Spleen (tissue), 11 donors: ENCODE results near the gene FNDC7. TPM values are rescaled to one million over a fixed set of nuclear protein-coding genes. Genes with fewer than 3 reads are reported as not detected.

Source experiments
- DNase-seq: peaks from one replicate; pipeline ENCODE4 v3.0.0-alpha.2; 2020
- H3K27ac ChIP-seq, 8 donors: fragments of 200-600 bp; sonication (generic) in 7 of 8; 1 replicate in 4 of 8; 2 replicates in 4 of 8; pipeline versions ENCODE4 v1.5.0 to v1.8.0; 2016 to 2021; ENCODE audit warnings: inconsistent platforms in 4 of 8, mild to moderate bottlenecking in 4 of 8, moderate library complexity in 1 of 8
- H3K27me3 ChIP-seq, 7 donors: fragments of 200-600 bp; sonication (generic) in 6 of 7; replicated peaks in 1 of 7; 1 replicate in 4 of 7; 2 replicates in 3 of 7; pipeline versions ENCODE4 v1.5.0 to v1.8.0; 2016 to 2021; ENCODE audit warnings: inconsistent platforms in 3 of 7, mild to moderate bottlenecking in 1 of 7
- H3K36me3 ChIP-seq, 6 donors: fragments of 200-600 bp; sonication (generic) in 5 of 6; 1 replicate in 4 of 6; 2 replicates in 2 of 6; pipeline versions ENCODE4 v1.5.0 to v1.8.0; 2016 to 2021; ENCODE audit warnings: inconsistent platforms in 2 of 6
- H3K4me1 ChIP-seq, 6 donors: fragments of 200-600 bp; sonication (generic) in 5 of 6; 1 replicate in 3 of 6; 2 replicates in 3 of 6; pipeline versions ENCODE4 v1.5.0 to v1.8.0; 2016 to 2021; ENCODE audit warnings: inconsistent platforms in 3 of 6
- H3K4me3 ChIP-seq, 8 donors: fragments of 200-600 bp; sonication (generic) in 7 of 8; 1 replicate in 4 of 8; 2 replicates in 4 of 8; pipeline versions ENCODE4 v1.5.0 to v1.8.0; 2016 to 2021; ENCODE audit warnings: inconsistent platforms in 4 of 8, mild to moderate bottlenecking in 4 of 8, moderate library complexity in 2 of 8
- H3K9me3 ChIP-seq, 8 donors: fragments of 200-600 bp; sonication (generic) in 7 of 8; 1 replicate in 4 of 8; 2 replicates in 4 of 8; pipeline versions ENCODE4 v1.5.0 to v1.8.0; 2016 to 2021; ENCODE audit warnings: inconsistent platforms in 4 of 8
- POLR2A ChIP-seq, 3 donors: fragments of 450-650 bp; IDR thresholded peaks; one replicate each; pipeline ENCODE4 v1.5.1; 2017; ENCODE audit warnings: antibody characterized with exemption in 3 of 3, mild to moderate bottlenecking in 1 of 3
- POLR2AphosphoS5 ChIP-seq, 3 donors: sonication (generic); formaldehyde crosslinking; IDR thresholded peaks; one replicate each; pipeline ENCODE4 v1.5.1; 2017; ENCODE audit warnings: antibody characterized with exemption in 3 of 3
- WGBS, 5 donors: extraction: QIAGEN DNeasy Blood & Tissue Kit in 3 of 5; methylation state at CpG; one replicate each; pipeline versions ENCODE4 v1.1.5 to v1.1.7; 2013 to 2018; 5-methylcytosine and 5-hydroxymethylcytosine counted together
- intact Hi-C: fragments of 100-400 bp; cut with DNase I; formaldehyde crosslinking; loops from one replicate; pipeline ENCODE4 v1.15.0; 2023; ENCODE audit warnings: low total_unique reads
- polyA plus RNA-seq, 3 donors: library from polyadenylated mRNA; stranded (reverse); fragments of 200-250 nt; gene quantifications; one replicate each; pipeline ENCODE4 v1.2.1, GENCODE V29; 2013
- total RNA-seq, 7 donors: library from RNA; depleted of rRNA in 3 of 7; stranded (reverse); fragments of >200 nt in 3 of 7; fragmentation: NEBNext Ultra II Directional in 4 of 7; extraction: Animal tissue kit (Norgen Biotek cat#: 25700) in 4 of 7; gene quantifications; one replicate each; pipeline versions ENCODE4 v1.1.0 to v1.2.1, GENCODE V29; 2016 to 2021
- TF ChIP-seq, protein P1 (sequence below), 11 experiments: fragments of 200-600 bp in 7 of 11; fragments of 450-650 bp in 4 of 11; sonication (generic) in 4 of 11; IDR thresholded peaks in 8 of 11; conservative IDR thresholded peaks in 3 of 11; 1 replicate in 7 of 11; 2 replicates in 4 of 11; pipeline versions ENCODE4 v1.4.0 to v1.8.0; 2016 to 2021; ENCODE audit warnings: antibody characterized with exemption in 11 of 11, inconsistent platforms in 4 of 11, mild to moderate bottlenecking in 1 of 11
- donor health status: healthy with polysubstance abuse.
- donor health status: DM: no; HTN: no; CAD: no; lungs with moderate emphysema.
- donor health status: DM: no; HTN: no; CAD: no.
- donor health status: Bipolar disorder and iron deficiency.
- donor health status: healthy.
- donor health status: DM: no; HTN: no; CAD: no.
- donor health status: DM: yes; HTN: yes; CAD: no.

FNDC7 gene
- total and polyA plus RNA-seq, 10 donors = 0.04 to 0.98 (median 0.37) TPM; not detected in 6

DNA sequence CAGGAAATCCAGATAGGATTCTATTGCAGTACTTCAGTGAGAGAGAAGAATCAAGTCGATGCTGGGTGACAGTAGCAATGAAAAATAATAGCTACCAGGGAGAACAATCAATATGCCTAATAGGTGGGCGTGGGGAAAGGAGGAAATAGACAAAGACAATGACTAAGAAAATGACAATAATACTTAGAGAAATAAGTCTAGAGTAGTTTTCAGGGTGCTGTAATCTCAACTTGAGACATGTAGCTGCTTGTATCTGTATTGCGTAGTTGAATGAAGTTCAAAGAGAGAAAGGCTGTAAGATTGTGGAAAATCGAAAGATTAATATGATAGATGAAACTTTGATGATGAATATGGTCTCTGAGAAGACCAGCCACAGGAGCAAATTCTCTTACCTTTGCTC is 36.4 kb downstream of the FNDC7 start:
- WGBS, 5 donors = 84 to 90% (median 86%) methylated on average over 4 of the region's 4 CpGs
- H3K4me3 ChIP-seq = no peak overlapping the region

DNA sequence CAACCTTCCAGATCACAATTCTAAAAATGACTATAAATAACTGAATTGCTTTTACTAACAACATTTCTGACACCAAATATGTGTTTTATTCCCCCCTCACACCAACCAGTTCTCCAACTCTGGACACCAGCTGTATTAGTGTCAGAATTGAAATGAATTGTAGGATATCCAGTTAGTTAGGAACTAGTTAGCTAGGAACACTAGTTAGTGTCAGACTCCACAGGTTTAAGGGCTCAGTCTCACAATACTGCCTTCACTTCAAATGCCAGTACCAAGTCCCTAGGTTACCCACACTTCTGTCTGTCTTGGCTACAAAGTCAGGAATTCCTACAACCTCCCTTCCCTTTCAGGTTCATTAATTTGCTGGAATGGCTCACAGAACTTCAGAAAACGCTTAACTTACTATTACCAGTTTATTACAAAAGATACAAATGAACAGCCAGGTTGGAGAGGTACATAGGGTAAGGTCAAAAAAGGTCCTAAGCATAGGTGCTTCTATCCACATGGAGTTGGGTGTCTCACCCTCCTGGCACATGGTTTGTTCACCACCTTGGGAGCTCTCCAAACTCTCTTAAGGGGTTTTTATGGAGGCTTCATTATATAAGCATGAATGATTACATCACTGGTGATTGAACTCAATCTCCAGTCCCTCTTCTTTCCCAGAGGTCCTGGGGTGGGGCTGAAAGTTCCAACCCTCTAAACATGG is 37.9 kb downstream of the FNDC7 start:
- DNase-seq = no peak
- intact Hi-C loops = no loop called here
- Histone ChIP-seq H3K36me3 (peaks cover 4 to 53% (median 22%) of the 10 kb centered on the region in 6 donors), H3K9me3 (no peaks in the 10 kb centered on the region), H3K4me3 (no peak overlapping the region), H3K27me3 (no peaks in the 10 kb centered on the region), H3K4me1 (peaks cover 6 to 66% (median 37%) of the 10 kb centered on the region in 6 donors), H3K27ac (no peak overlapping the region)
- TF ChIP-seq POLR2AphosphoS5 (IDR thresholded peaks at IDR 0.05) = no peak
- no peak for TF ChIP-seq POLR2A (IDR thresholded peaks at IDR 0.05)
- TF ChIP-seq, protein P1, sequence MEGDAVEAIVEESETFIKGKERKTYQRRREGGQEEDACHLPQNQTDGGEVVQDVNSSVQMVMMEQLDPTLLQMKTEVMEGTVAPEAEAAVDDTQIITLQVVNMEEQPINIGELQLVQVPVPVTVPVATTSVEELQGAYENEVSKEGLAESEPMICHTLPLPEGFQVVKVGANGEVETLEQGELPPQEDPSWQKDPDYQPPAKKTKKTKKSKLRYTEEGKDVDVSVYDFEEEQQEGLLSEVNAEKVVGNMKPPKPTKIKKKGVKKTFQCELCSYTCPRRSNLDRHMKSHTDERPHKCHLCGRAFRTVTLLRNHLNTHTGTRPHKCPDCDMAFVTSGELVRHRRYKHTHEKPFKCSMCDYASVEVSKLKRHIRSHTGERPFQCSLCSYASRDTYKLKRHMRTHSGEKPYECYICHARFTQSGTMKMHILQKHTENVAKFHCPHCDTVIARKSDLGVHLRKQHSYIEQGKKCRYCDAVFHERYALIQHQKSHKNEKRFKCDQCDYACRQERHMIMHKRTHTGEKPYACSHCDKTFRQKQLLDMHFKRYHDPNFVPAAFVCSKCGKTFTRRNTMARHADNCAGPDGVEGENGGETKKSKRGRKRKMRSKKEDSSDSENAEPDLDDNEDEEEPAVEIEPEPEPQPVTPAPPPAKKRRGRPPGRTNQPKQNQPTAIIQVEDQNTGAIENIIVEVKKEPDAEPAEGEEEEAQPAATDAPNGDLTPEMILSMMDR (IDR thresholded peaks at IDR 0.05 in 8 of 11, conservative IDR thresholded peaks at IDR 0.05 in 3 of 11) = no peak
- WGBS, 5 donors = 90 to 100% (median 97%) methylated on average over 1 of the region's 1 CpG

More for the DNA sequence above, 36.4 kb downstream of the FNDC7 start:
- H3K27ac ChIP-seq = no peak overlapping the region
- no peaks in the 10 kb centered on the region for H3K27me3 ChIP-seq
- DNase-seq = no peak
- TF ChIP-seq POLR2AphosphoS5 (IDR thresholded peaks at IDR 0.05) (no peak), POLR2A (IDR thresholded peaks at IDR 0.05) (no peak)
- TF ChIP-seq, protein P1 (IDR thresholded peaks at IDR 0.05 in 8 of 11, conservative IDR thresholded peaks at IDR 0.05 in 3 of 11) = no peak
- intact Hi-C loops = loop anchor here (10.0 kb wide), 1 partner anchor 54 kb away; the partner anchor contains the start of gene PRPF38B
- H3K36me3 ChIP-seq = peaks cover 1 to 39% (median 10%) of the 10 kb centered on the region in 6 donors
- H3K9me3 ChIP-seq = no peaks in the 10 kb centered on the region
- peaks cover 6 to 66% (median 37%) of the 10 kb centered on the region in 6 donors for H3K4me1 ChIP-seq

DNA sequence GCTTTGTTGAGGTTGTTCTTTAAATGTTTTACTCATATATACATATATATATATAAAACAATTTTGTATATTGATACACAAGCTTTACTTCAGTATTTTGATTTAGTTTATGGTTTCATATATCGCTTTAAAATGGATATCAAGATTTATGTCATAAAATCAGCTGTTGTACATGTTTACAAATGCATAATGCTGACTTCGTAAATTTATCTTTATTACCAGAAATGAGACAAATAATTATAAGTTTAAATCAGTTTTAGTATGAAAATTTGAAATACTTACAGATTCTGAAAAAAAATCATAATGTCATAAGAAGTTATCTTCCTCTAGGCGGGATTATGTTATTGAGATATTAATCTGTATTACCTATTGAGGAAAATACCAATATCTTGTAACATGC is 40.7 kb downstream of the FNDC7 start:
- no peaks in the 10 kb centered on the region for H3K9me3 ChIP-seq
- intact Hi-C loops = no loop called here
- no peak overlapping the region for H3K27ac ChIP-seq
- H3K4me3 ChIP-seq = no peak overlapping the region
- peaks cover 0 to 47% (median 21%) of the 10 kb centered on the region in 6 donors for H3K4me1 ChIP-seq
- peaks cover 4 to 81% (median 33%) of the 10 kb centered on the region in 6 donors for H3K36me3 ChIP-seq
- 79 to 96% (median 81%) methylated on average over 3 of the region's 3 CpGs for WGBS, 5 donors
- no peak for DNase-seq
- no peaks in the 10 kb centered on the region for H3K27me3 ChIP-seq
- TF ChIP-seq POLR2AphosphoS5 (IDR thresholded peaks at IDR 0.05) = no peak
- no peak for TF ChIP-seq POLR2A (IDR thresholded peaks at IDR 0.05)
- TF ChIP-seq, protein P1 (IDR thresholded peaks at IDR 0.05 in 8 of 11, conservative IDR thresholded peaks at IDR 0.05 in 3 of 11) = no peak

DNA sequence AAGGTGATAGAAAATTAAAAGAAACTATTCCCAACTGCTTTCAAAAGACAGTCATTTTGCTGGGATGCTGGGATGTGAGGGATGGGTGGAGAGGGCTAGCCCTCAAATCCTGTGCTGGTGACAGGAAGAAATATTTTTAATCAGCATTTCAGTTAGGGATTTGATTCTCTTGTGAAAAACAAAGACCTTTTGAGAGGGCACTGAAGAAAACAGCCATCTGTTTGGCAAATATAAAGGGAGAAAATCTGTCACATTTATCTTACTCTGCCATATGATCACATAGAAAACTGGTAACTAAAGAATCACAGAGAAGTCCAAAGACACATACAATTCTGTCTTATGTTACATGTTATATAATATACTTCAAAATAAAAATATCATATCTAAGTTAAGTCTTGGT is 46.1 kb downstream of the FNDC7 start:
- intact Hi-C loops = no loop called here
- H3K4me1 ChIP-seq = no peaks in the 10 kb centered on the region
- H3K9me3 ChIP-seq = no peaks in the 10 kb centered on the region
- H3K36me3 ChIP-seq = peaks cover 4 to 99% (median 64%) of the 10 kb centered on the region in 6 donors
- DNase-seq = no peak
- no peak overlapping the region for H3K27ac ChIP-seq
- H3K27me3 ChIP-seq = no peaks in the 10 kb centered on the region
- TF ChIP-seq, protein P1 (IDR thresholded peaks at IDR 0.05 in 8 of 11, conservative IDR thresholded peaks at IDR 0.05 in 3 of 11) = no peak
- TF ChIP-seq POLR2AphosphoS5 (IDR thresholded peaks at IDR 0.05) = no peak
- no peak for TF ChIP-seq POLR2A (IDR thresholded peaks at IDR 0.05)
- no peak overlapping the region for H3K4me3 ChIP-seq
